Upper lobe of left lung (tissue), 6 donors: Measurements from ENCODE around the gene GRIN2D. TPM values are rescaled to one million over a fixed set of nuclear protein-coding genes. Genes with fewer than 3 reads are reported as not detected.
A peak's percentile ranks its signal among the peaks of the same experiment; 100 is the strongest.

Experiments used
- ATAC-seq, 2 donors: fragments of 200-7000 bp; cut with Tn5 transposase; one replicate each; pipeline ENCODE4 v1.9.1; 2022; ENCODE audit warnings: mild to moderate bottlenecking in 2 of 2, moderate library complexity in 2 of 2; ENCODE audit not compliant: low FRiP score in 2 of 2
- DNase-seq, 2 donors: peaks; one replicate each; pipeline ENCODE4 v3.0.0-alpha.2; 2019 to 2020
- H3K27ac ChIP-seq, 4 donors: fragments of 200-600 bp; sonication (generic); one replicate each; pipeline ENCODE4 v1.5.1; 2016 to 2019
- H3K27me3 ChIP-seq, 4 donors: fragments of 200-600 bp; sonication (generic); one replicate each; pipeline ENCODE4 v1.5.1; 2017 to 2019
- H3K36me3 ChIP-seq, 4 donors: fragments of 200-600 bp; sonication (generic); one replicate each; pipeline ENCODE4 v1.5.1; 2016 to 2019
- H3K4me1 ChIP-seq, 4 donors: fragments of 200-600 bp; sonication (generic); one replicate each; pipeline ENCODE4 v1.5.1; 2018 to 2019
- H3K4me3 ChIP-seq, 4 donors: fragments of 200-600 bp; sonication (generic); one replicate each; pipeline ENCODE4 v1.5.1; 2017 to 2019; ENCODE audit warnings: mild to moderate bottlenecking in 2 of 4, moderate library complexity in 1 of 4
- H3K9me3 ChIP-seq, 4 donors: fragments of 200-600 bp; sonication (generic); one replicate each; pipeline ENCODE4 v1.5.1; 2018 to 2019
- CTCF ChIP-seq, 6 experiments: fragments of 450-650 bp in 4 of 6; fragments of 200-600 bp in 2 of 6; sonication (generic) in 2 of 6; IDR thresholded peaks; one replicate each; pipeline ENCODE4 v1.5.1; 2016 to 2019; ENCODE audit warnings: antibody characterized with exemption in 6 of 6
- EP300 ChIP-seq, 4 donors: sonication (generic); formaldehyde crosslinking; IDR thresholded peaks; one replicate each; pipeline ENCODE4 v1.5.1; 2017; ENCODE audit warnings: antibody characterized with exemption in 4 of 4, control low read depth in 2 of 4
- POLR2A ChIP-seq, 4 donors: fragments of 450-650 bp; IDR thresholded peaks; one replicate each; pipeline ENCODE4 v1.5.1; 2016 to 2017; ENCODE audit warnings: antibody characterized with exemption in 4 of 4, mild to moderate bottlenecking in 2 of 4
- POLR2AphosphoS5 ChIP-seq, 2 donors: sonication (generic); formaldehyde crosslinking; IDR thresholded peaks; one replicate each; pipeline ENCODE4 v1.5.1; 2017; ENCODE audit warnings: antibody characterized with exemption in 2 of 2
- WGBS, 2 donors: methylation state at CpG; one replicate each; pipeline ENCODE4 v1.1.5; 2017 to 2018; 5-methylcytosine and 5-hydroxymethylcytosine counted together
- total RNA-seq, 6 donors: library from RNA; depleted of rRNA in 4 of 6; stranded (reverse); fragments of >200 nt in 4 of 6; gene quantifications; one replicate each; pipeline versions ENCODE4 v1.1.0 to v1.2.1, GENCODE V29; 2016 to 2021
- donor health status: DM: no; HTN: no; CAD: no; lungs with moderate emphysema.
- donor health status: DM: no; HTN: yes; CAD: no; lungs with severe emphysema.

The GRIN2D gene
- total RNA-seq, 6 donors from 2014 or later, result 0.15 to 1.4 (median 0.57) TPM

- H3K27ac ChIP-seq, result peak overlapping the region; percentile 87 to 95 (median 92)
- peak overlapping the region; percentile 49 to 77 (median 57) for H3K4me3 ChIP-seq
- peaks cover 0 to 5% (median 0%) of the 10 kb centered on the region in 4 donors for H3K36me3 ChIP-seq
- DNase-seq (peak in 1 of 2 donors; percentile 29), ATAC-seq (peak; percentile 3 to 31)
- H3K4me1 ChIP-seq, result peaks cover 5 to 16% (median 11%) of the 10 kb centered on the region in 4 donors
- TF ChIP-seq POLR2AphosphoS5 (IDR thresholded peaks at IDR 0.05) (no peak), EP300 (IDR thresholded peaks at IDR 0.05) (no peak), POLR2A (IDR thresholded peaks at IDR 0.05) (no peak), CTCF (IDR thresholded peaks at IDR 0.05) (no peak)
- no peaks in the 10 kb centered on the region for H3K9me3 ChIP-seq
- no peaks in the 10 kb centered on the region for H3K27me3 ChIP-seq
- 0% methylated on average over 10 of the region's 10 CpGs; no CpG with 5 or more reads in 1 of the 2 donors for WGBS, 2 donors
Observed at GRCh38 chr19:48363500-48363809, 30.0 kb upstream of the GRIN2D start.

DNA sequence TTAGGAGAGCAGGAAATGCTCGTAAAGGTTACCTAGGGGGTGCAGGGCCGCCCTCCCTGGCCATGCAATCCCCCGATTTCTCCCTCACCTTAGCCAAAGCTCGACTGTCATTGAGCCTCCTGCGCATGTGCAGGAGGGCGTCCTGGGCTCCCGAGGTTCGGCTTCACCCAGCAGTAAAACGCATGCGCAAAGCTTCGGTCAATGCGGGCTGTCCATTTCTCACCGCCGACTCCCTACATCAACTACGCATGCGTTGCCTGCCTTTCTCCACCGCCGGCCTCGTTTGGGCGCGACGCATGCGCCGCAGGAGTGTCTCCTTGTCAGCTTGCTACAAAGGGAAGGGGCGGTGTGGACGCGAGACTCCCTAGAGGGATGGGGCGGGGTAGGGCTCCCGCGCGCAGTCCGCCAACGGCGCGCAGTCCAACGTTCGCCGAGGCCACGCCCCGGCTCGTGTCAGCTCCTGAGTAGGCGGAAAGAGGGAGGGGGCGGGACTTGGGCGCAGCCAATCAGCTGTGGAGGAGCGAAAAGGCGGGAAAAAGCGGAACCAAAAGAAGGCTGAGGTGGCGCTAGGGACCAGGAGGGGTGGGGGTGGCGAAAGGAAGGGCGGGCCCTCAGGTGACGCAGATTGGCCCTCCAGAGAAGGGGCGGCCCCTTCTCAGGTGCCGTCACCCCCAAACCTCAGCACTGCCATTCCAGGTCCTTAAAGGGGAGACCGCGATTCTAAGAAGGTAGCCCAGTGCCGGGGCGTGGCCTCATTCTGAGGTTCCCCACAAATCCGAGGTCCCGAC is 29.5 kb upstream of the GRIN2D start, which contains the start of the genes SYNGR4 and TMEM143:
Gene SYNGR4, plus strand, starts transcription at position 558 of the 788 bp plus-strand sequence. CDS start 1,476 bp downstream, outside the sequence.
Gene TMEM143, minus strand, starts transcription at position 131 of the 788 bp plus-strand sequence. Its CDS starts 20 bp downstream, at position 111.
- peak; percentile 97 to 99 for ATAC-seq
- H3K27me3 ChIP-seq, result no peaks in the 10 kb centered on the region
- 0 to 2% methylated on average over 46 to 48 of the region's 59 CpGs for WGBS, 2 donors

DNA sequence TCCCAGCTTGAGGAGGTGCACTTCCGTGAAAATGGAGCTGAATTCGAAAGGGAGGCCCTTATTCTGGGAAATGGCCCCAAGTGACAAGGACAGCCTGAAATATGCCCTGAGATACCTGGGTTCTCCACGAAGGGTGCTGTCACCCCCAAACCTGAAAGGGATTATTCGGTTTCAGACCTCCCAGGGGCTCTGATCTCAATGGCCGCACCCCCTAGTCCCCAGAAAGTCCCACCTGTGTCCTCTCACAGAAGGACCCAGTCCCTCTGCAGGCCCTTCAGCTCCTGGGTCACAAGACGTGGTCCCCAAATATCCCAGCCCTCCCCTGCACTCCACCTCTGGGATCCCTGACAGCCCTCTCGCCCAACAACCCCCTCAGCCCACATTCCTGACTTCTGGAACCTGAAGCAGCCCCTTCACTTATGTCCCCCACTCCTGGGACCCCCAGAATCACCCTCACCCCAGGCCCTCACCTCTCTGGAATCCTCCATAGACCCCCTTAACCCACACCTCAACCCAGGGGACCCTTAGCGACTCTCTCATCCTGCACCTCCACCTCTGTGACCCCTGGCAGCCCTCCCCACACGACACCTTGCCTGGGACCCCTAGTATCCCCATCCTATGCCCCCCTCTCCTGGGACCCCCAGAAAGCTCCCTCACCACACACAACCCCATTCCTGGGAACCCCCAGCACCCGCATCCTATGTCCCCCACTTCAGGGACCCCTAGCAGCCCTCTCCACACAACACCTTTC is 28.7 kb upstream of the GRIN2D start:
- Histone ChIP-seq H3K27me3 (no peaks in the 10 kb centered on the region), H3K36me3 (peaks cover 0 to 2% (median 0%) of the 10 kb centered on the region in 4 donors), H3K4me3 (peak overlapping the region in 3 of 4 donors; percentile 49 to 77 (median 61)), H3K27ac (peak overlapping the region; percentile 87 to 95 (median 92)), H3K9me3 (no peaks in the 10 kb centered on the region), H3K4me1 (peaks cover 5 to 16% (median 11%) of the 10 kb centered on the region in 4 donors)
- WGBS, 2 donors, result 68 to 87% methylated on average over 7 to 10 of the region's 10 CpGs
- no peak for DNase-seq
- no peak for TF ChIP-seq EP300 (IDR thresholded peaks at IDR 0.05)
- no peak for TF ChIP-seq CTCF (IDR thresholded peaks at IDR 0.05)
- no peak for TF ChIP-seq POLR2A (IDR thresholded peaks at IDR 0.05)
- TF ChIP-seq POLR2AphosphoS5 (IDR thresholded peaks at IDR 0.05), result no peak
- ATAC-seq, result no peak

More for the DNA sequence above, 29.5 kb upstream of the GRIN2D start, which contains the start of the genes SYNGR4 and TMEM143:
- Histone ChIP-seq H3K4me3 (peak within 1 kb of the TSS; percentile 49 to 77 (median 57)), H3K4me1 (peaks cover 5 to 16% (median 11%) of the 10 kb centered on the region in 4 donors), H3K9me3 (no peaks in the 10 kb centered on the region), H3K36me3 (peaks cover 0 to 5% (median 0%) of the 10 kb centered on the region in 4 donors), H3K27ac (peak within 1 kb of the TSS; percentile 87 to 95 (median 92))
- TF ChIP-seq POLR2A (IDR thresholded peaks at IDR 0.05) (peak in 2 of 4 donors; percentile 19 to 63), POLR2AphosphoS5 (IDR thresholded peaks at IDR 0.05) (peak; percentile 65 to 75), EP300 (IDR thresholded peaks at IDR 0.05) (no peak), CTCF (IDR thresholded peaks at IDR 0.05) (peak in 1 of 6 experiments; percentile 30)
- DNase-seq, result peak; percentile 99

DNA sequence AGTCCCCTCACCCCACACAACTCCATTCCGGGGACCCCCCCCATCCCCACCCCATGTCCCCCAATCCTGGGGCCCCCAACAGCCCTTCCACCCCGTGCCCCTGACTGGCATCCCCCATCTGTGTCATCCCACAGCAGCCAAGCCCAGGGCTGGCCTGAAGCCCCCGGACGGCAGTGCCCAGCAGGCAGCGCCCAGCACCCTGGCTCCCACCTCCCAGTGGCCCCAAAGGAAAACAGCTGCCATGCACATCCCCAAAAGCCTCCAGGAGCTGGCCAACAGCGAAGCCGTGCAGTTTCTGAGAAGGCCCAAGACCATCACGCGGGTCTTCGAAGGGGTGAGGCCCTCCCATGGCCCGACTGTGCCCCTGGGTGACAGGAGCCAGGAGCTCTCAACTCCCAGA is 27.9 kb upstream of the GRIN2D start:
- H3K4me3 ChIP-seq, result no peak overlapping the region
- ATAC-seq (no peak), DNase-seq (peak in 1 of 2 donors; percentile 72)
- peaks cover 5 to 16% (median 11%) of the 10 kb centered on the region in 4 donors for H3K4me1 ChIP-seq
- H3K27ac ChIP-seq, result no peak overlapping the region
- no peaks in the 10 kb centered on the region for H3K27me3 ChIP-seq
- 93 to 94% methylated on average over 6 to 8 of the region's 11 CpGs for WGBS, 2 donors
- H3K36me3 ChIP-seq, result no peaks in the 10 kb centered on the region
- no peaks in the 10 kb centered on the region for H3K9me3 ChIP-seq
- TF ChIP-seq POLR2AphosphoS5 (IDR thresholded peaks at IDR 0.05) (no peak), EP300 (IDR thresholded peaks at IDR 0.05) (no peak), CTCF (IDR thresholded peaks at IDR 0.05) (no peak), POLR2A (IDR thresholded peaks at IDR 0.05) (no peak)
